Mesenchymal stem cell (in vitro differentiated cells and primary cell): Measurements from ENCODE around the gene CCL27. TPM values are rescaled to one million over a fixed set of nuclear protein-coding genes. Genes with fewer than 3 reads are reported as not detected.

Source experiments
- DNase-seq: peaks from one replicate; pipeline ENCODE4 v3.0.0-alpha.2; 2013
- H2AFZ ChIP-seq: one replicate; pipeline ENCODE4 v1.6.1; 2013; ENCODE audit warnings: low read depth, mild to moderate bottlenecking, control low read depth, inconsistent platforms, low read length, moderate library complexity
- H2AK5ac ChIP-seq: 2 replicates; pipeline ENCODE4 v1.6.1; 2013; ENCODE audit warnings: low read length, moderate library complexity, mild to moderate bottlenecking, inconsistent platforms; ENCODE audit not compliant: severe bottlenecking
- H2BK120ac ChIP-seq: one replicate; pipeline ENCODE4 v1.6.1; 2013; ENCODE audit warnings: low read depth, mild to moderate bottlenecking, inconsistent platforms, low read length, moderate library complexity
- H2BK12ac ChIP-seq, 2 experiments: one replicate each; pipeline ENCODE4 v1.6.1; 2013; ENCODE audit warnings: inconsistent platforms in 2 of 2, low read length in 2 of 2, mild to moderate bottlenecking in 2 of 2, moderate library complexity in 2 of 2, control low read depth in 1 of 2
- H2BK15ac ChIP-seq: one replicate; pipeline ENCODE4 v1.6.1; 2013; ENCODE audit warnings: mild to moderate bottlenecking, low read depth, inconsistent platforms; ENCODE audit not compliant: poor library complexity, severe bottlenecking
- H2BK5ac ChIP-seq: 2 replicates; pipeline ENCODE4 v1.6.1; 2013; ENCODE audit warnings: low read depth, mild to moderate bottlenecking, low read length, control low read depth, inconsistent platforms; ENCODE audit not compliant: poor library complexity, severe bottlenecking
- H3K14ac ChIP-seq, 2 experiments: one replicate each; pipeline ENCODE4 v1.6.1; 2013; ENCODE audit warnings: inconsistent platforms in 2 of 2, low read length in 2 of 2, control low read depth in 1 of 2, mild to moderate bottlenecking in 1 of 2, moderate library complexity in 1 of 2
- H3K18ac ChIP-seq, 2 experiments: one replicate each; pipeline ENCODE4 v1.6.1; 2013; ENCODE audit warnings: inconsistent platforms in 2 of 2, low read length in 2 of 2, control low read depth in 1 of 2, low read depth in 1 of 2, mild to moderate bottlenecking in 1 of 2
- H3K23ac ChIP-seq, 2 experiments: one replicate each; pipeline ENCODE4 v1.6.1; 2013; ENCODE audit warnings: inconsistent platforms in 2 of 2, low read length in 2 of 2, mild to moderate bottlenecking in 2 of 2, moderate library complexity in 2 of 2, control low read depth in 1 of 2
- H3K27ac ChIP-seq: 2 replicates; pipeline ENCODE4 v1.5.1; 2013; ENCODE audit warnings: mild to moderate bottlenecking, moderate library complexity, low read length, control low read depth, inconsistent platforms; ENCODE audit not compliant: poor library complexity, severe bottlenecking
- H3K27me3 ChIP-seq, 2 experiments: 2 replicates each; pipeline versions ENCODE4 v1.6.1 to v1.7.0; 2013; ENCODE audit warnings: low read length in 2 of 2, mild to moderate bottlenecking in 2 of 2, moderate library complexity in 2 of 2, control low read depth in 1 of 2, inconsistent platforms in 1 of 2; ENCODE audit not compliant: control insufficient read depth in 1 of 2, insufficient read depth in 1 of 2
- H3K36me3 ChIP-seq, 2 experiments: 2 replicates each; pipeline versions ENCODE4 v1.6.1 to v1.7.0; 2013; ENCODE audit warnings: low read length in 2 of 2, control low read depth in 1 of 2, inconsistent platforms in 1 of 2, low read depth in 1 of 2, mild to moderate bottlenecking in 1 of 2; ENCODE audit not compliant: insufficient read depth in 2 of 2, control insufficient read depth in 1 of 2
- H3K4ac ChIP-seq, 2 experiments: one replicate each; pipeline ENCODE4 v1.6.1; 2013; ENCODE audit warnings: inconsistent platforms in 2 of 2, low read length in 2 of 2, mild to moderate bottlenecking in 2 of 2, moderate library complexity in 2 of 2, control low read depth in 1 of 2, low read depth in 1 of 2
- H3K4me1 ChIP-seq: 2 replicates; pipeline ENCODE4 v1.6.1; 2013; ENCODE audit warnings: low read depth, low read length, control low read depth; ENCODE audit not compliant: control insufficient read depth, insufficient read depth
- H3K4me2 ChIP-seq: 2 replicates; pipeline ENCODE4 v1.6.1; 2013; ENCODE audit warnings: low read length, mild to moderate bottlenecking, inconsistent platforms; ENCODE audit not compliant: poor library complexity, severe bottlenecking
- H3K4me3 ChIP-seq, 2 experiments: 2 replicates each; pipeline versions ENCODE4 v1.5.1 to v1.7.0; 2013; ENCODE audit warnings: low read length in 2 of 2, mild to moderate bottlenecking in 2 of 2, control low read depth in 1 of 2, low read depth in 1 of 2; ENCODE audit not compliant: insufficient read depth in 1 of 2
- H3K79me1 ChIP-seq: replicated peaks from 2 replicates; pipeline ENCODE4 v1.6.1; 2013; ENCODE audit warnings: mild to moderate bottlenecking, control low read depth, low read length, inconsistent platforms; ENCODE audit not compliant: poor library complexity, severe bottlenecking
- H3K9ac ChIP-seq: 2 replicates; pipeline ENCODE4 v1.7.0; 2013; ENCODE audit warnings: mild to moderate bottlenecking, low read length, moderate library complexity
- H3K9me3 ChIP-seq: 2 replicates; pipeline ENCODE4 v1.7.0; 2013; ENCODE audit warnings: mild to moderate bottlenecking, low read length; ENCODE audit not compliant: control insufficient read depth
- H4K8ac ChIP-seq: one replicate; pipeline ENCODE4 v1.6.1; 2013; ENCODE audit warnings: inconsistent platforms, mild to moderate bottlenecking, low read length, moderate library complexity
- H4K91ac ChIP-seq: one replicate; pipeline ENCODE4 v1.6.1; 2013; ENCODE audit warnings: mild to moderate bottlenecking, low read length, inconsistent platforms
- WGBS: methylation state at CpG from one replicate; pipeline ENCODE4 v1.1.7; 2013; ENCODE audit warnings: mixed read lengths; 5-methylcytosine and 5-hydroxymethylcytosine counted together
- small RNA-seq: library from polyadenylated mRNA; stranded (forward); fragments of <200 nt; extraction: miRNeasy Mini kit (QIAGEN cat#:217004); gene quantifications from one replicate; pipeline ENCODE3, GENCODE V24; 2013; ENCODE audit warnings: low read depth

CCL27 gene

DNA sequence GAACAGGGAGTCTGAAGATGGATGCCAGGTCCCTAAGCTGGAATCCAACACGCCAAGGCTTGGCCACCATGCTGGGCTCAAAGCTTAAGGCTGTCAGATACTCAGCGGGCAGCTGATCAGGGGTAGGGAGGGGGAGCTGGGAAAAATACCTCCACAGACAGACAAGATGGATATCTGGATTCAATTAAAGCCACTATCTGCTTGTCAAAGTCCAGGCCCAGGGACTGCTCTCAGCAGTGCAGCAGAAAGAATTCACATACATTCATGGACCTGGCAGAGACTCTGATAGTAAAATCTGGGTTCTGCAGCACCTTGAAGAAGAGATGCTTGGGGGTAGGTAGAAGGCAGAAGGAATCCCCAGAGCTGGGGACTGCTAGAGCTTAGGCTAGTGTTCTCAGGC is 47.3 kb downstream of the CCL27 start:
- Histone ChIP-seq H3K4me3 (no peak overlapping the region), H3K4me2 (no peak overlapping the region), H2BK15ac (no peak overlapping the region), H3K9ac (no peak overlapping the region), H3K9me3 (no peaks in the 10 kb centered on the region), H2BK12ac (no peak overlapping the region), H2BK120ac (no peak overlapping the region), H4K8ac (no peak overlapping the region), H4K91ac (no peak overlapping the region), H3K14ac (no peak overlapping the region), H2AFZ (no peak overlapping the region), H3K79me1 (peaks cover 26% of the 10 kb centered on the region), H2BK5ac (no peak overlapping the region), H3K4me1 (peaks cover 13% of the 10 kb centered on the region), H3K27me3 (no peaks in the 10 kb centered on the region), H3K23ac (no peak overlapping the region), H3K27ac (no peak overlapping the region), H2AK5ac (no peak overlapping the region), H3K4ac (no peak overlapping the region), H3K18ac (no peak overlapping the region), H3K36me3 (peaks cover 49 to 52% of the 10 kb centered on the region in 2 experiments)
- no peak for DNase-seq
- WGBS: 100% methylated on average over 1 of the region's 2 CpGs

DNA sequence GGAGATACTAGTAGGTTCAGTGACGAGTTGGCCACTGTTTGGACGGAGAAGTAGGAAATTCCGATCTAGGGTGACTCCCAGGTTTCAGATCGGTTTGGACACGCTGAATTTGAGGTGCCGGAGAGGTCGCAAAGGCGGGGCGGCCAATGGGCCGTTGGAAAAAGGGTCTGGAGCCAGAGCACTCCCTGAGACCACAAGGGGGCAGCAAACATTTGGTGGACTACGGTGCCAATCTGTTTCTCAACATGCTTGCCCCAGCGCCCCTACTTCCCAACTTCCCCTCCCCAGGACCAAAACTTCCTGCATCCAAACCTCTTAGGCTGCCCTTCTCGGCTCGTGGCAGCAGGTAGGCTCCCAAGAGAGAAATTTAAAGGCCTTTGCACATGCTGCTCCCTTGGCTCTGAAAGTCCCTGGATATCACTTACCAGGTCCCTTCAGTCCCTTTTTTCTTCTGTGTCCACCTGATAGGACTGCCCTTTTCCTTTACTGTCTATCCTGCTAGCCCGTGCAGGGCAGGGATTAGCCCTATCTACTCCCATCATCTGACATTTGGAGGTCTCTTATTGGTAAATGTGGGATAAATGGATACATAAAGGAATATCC is 49.6 kb downstream of the CCL27 start:
- H3K14ac ChIP-seq: no peak overlapping the region
- no peak overlapping the region for H2BK5ac ChIP-seq
- H3K27ac ChIP-seq: no peak overlapping the region
- H4K8ac ChIP-seq: peak overlapping the region; percentile 81
- H2AFZ ChIP-seq: no peak overlapping the region
- peak; percentile 82 for DNase-seq
- H3K36me3 ChIP-seq: peaks cover 44 to 47% of the 10 kb centered on the region in 2 experiments
- H3K4me1 ChIP-seq: peaks cover 13% of the 10 kb centered on the region
- H3K4me2 ChIP-seq: peak overlapping the region; percentile 97
- H3K23ac ChIP-seq: no peak overlapping the region
- peak overlapping the region in 1 of 2 experiments; percentile 34 for H3K18ac ChIP-seq
- H3K27me3 ChIP-seq: no peaks in the 10 kb centered on the region
- no peak overlapping the region for H4K91ac ChIP-seq
- no peak overlapping the region for H3K4ac ChIP-seq
- H2BK120ac ChIP-seq: no peak overlapping the region
- under 1% methylated on average over 11 of the region's 15 CpGs for WGBS
- peak overlapping the region; percentile 90 for H2BK15ac ChIP-seq
- H3K9ac ChIP-seq: peak overlapping the region; percentile 97
- no peaks in the 10 kb centered on the region for H3K9me3 ChIP-seq
- peak overlapping the region in 1 of 2 experiments; percentile 99 for H3K4me3 ChIP-seq
- H2BK12ac ChIP-seq: no peak overlapping the region
- H3K79me1 ChIP-seq: peaks cover 11% of the 10 kb centered on the region
- no peak overlapping the region for H2AK5ac ChIP-seq

Small RNA genes within 50 kb of the gene (small RNA-seq; reads per million reads assigned to genes)
- not detected for gene CCL27
